ENCODE measurements around the gene DENND4B. TPM values are rescaled to one million over a fixed set of nuclear protein-coding genes. Genes with fewer than 3 reads are reported as not detected.
A peak's percentile ranks its signal among the peaks of the same experiment; 100 is the strongest.

The DENND4B gene
- total RNA-seq, 2 experiments from 2014 or later, result 102 to 107 TPM

- intact Hi-C loops (cut with micrococcal nuclease), result no loop called here
- DNase-seq, result no peak
- H3K27ac Mint-ChIP-seq, result peak overlapping the region; percentile 34
Observed at GRCh38 chr1:153932156-153933131, 14.1 kb downstream of the DENND4B start.

GRCh38 chr1:153929981-153930948 is 16.3 kb downstream of the DENND4B start:
- H3K9me3 Mint-ChIP-seq, result no peaks in the 10 kb centered on the region
- ChIA-PET CTCF (interaction anchor here (0.8 to 2.4 kb wide), 3 partner anchors 16 to 56 kb away, joined by 3 to 10 read pairs (median 3); partner anchors contain the start of genes DENND4B and RAB13), POLR2A (interaction anchor here (0.6 to 3.5 kb wide), 7 partner anchors 8 to 19 kb away, joined by 3 to 13 read pairs (median 3); partner anchors contain the start of genes DENND4B and GATAD2B)
- H3K27me3 Mint-ChIP-seq, result no peaks in the 10 kb centered on the region
- H3K4me1 Mint-ChIP-seq (ENCODE audit: low read depth), result peaks cover 12% of the 10 kb centered on the region
- ATAC-seq (no peak), DNase-seq (no peak)
- peaks cover 17% of the 10 kb centered on the region for H3K36me3 Mint-ChIP-seq (ENCODE audit: low read depth)
- intact Hi-C loops (cut with micrococcal nuclease), result no loop called here
- TF ChIP-seq, protein P1, sequence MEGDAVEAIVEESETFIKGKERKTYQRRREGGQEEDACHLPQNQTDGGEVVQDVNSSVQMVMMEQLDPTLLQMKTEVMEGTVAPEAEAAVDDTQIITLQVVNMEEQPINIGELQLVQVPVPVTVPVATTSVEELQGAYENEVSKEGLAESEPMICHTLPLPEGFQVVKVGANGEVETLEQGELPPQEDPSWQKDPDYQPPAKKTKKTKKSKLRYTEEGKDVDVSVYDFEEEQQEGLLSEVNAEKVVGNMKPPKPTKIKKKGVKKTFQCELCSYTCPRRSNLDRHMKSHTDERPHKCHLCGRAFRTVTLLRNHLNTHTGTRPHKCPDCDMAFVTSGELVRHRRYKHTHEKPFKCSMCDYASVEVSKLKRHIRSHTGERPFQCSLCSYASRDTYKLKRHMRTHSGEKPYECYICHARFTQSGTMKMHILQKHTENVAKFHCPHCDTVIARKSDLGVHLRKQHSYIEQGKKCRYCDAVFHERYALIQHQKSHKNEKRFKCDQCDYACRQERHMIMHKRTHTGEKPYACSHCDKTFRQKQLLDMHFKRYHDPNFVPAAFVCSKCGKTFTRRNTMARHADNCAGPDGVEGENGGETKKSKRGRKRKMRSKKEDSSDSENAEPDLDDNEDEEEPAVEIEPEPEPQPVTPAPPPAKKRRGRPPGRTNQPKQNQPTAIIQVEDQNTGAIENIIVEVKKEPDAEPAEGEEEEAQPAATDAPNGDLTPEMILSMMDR (IDR thresholded peaks at IDR 0.05), result no peak
- no peak overlapping the region for H3K4me3 Mint-ChIP-seq
- peak overlapping the region; percentile 59 for H3K27ac Mint-ChIP-seq

More at GRCh38 chr1:153932156-153933131, 14.1 kb downstream of the DENND4B start:
- ChIA-PET CTCF (no interaction called here), POLR2A (interaction anchor here (0.7 to 3.5 kb wide), 2 partner anchors 10 to 44 kb away, joined by 3 to 13 read pairs; partner anchors contain the start of gene GATAD2B)
- Mint-ChIP-seq H3K36me3 (ENCODE audit: low read depth) (peaks cover 32% of the 10 kb centered on the region), H3K27me3 (no peaks in the 10 kb centered on the region), H3K4me1 (ENCODE audit: low read depth) (peaks cover 12% of the 10 kb centered on the region), H3K4me3 (no peak overlapping the region), H3K9me3 (no peaks in the 10 kb centered on the region)
- TF ChIP-seq, protein P1 (IDR thresholded peaks at IDR 0.05), result no peak
- ATAC-seq, result no peak

DNA sequence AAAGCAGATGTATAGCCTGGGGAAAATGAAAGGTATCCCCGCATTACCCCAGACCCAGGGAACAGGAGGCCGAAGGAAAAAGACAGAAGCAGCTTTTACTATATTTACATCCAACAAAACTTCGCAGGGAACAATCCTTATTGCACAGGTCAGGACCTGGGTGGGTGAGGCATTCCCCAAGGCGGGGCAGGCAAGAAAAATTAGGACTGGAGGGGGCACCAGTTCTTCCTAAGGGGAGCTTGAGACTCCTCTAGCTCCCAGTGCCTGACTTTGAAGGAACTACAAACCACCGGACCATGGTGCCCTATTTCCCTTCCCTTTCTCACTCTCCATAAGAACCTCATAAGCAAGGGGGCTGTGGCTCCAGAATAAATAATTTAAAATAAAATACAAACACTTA is 17.1 kb downstream of the DENND4B start:
- Mint-ChIP-seq H3K4me3 (no peak overlapping the region), H3K4me1 (ENCODE audit: low read depth) (peaks cover 12% of the 10 kb centered on the region), H3K36me3 (ENCODE audit: low read depth) (peaks cover 11% of the 10 kb centered on the region), H3K9me3 (no peaks in the 10 kb centered on the region), H3K27me3 (no peaks in the 10 kb centered on the region), H3K27ac (peak overlapping the region; percentile 74)
- ChIA-PET POLR2A (interaction anchor here (0.9 to 2.1 kb wide), 6 partner anchors 10 to 61 kb away, joined by 3 to 20 read pairs (median 6); partner anchors contain the start of genes DENND4B and RPS27), CTCF (interaction anchor here (1.1 to 2.4 kb wide), 3 partner anchors 17 to 58 kb away, joined by 3 to 10 read pairs (median 5); partner anchors contain the start of genes DENND4B and RAB13)
- no peak for ATAC-seq
- intact Hi-C loops (cut with micrococcal nuclease), result no loop called here
- TF ChIP-seq, protein P1 (IDR thresholded peaks at IDR 0.05), result no peak
- no peak for DNase-seq

- intact Hi-C loops (cut with micrococcal nuclease), result no loop called here
- ATAC-seq, result no peak
- POLR2A ChIA-PET, result interaction anchor here (1.6 to 2.1 kb wide), 4 partner anchors 10 to 62 kb away, joined by 4 to 20 read pairs (median 12); partner anchors contain the start of genes DENND4B and RPS27
Observed at GRCh38 chr1:153928791-153929341, 17.7 kb downstream of the DENND4B start.

More at GRCh38 chr1:153928791-153929341, 17.7 kb downstream of the DENND4B start:
- Mint-ChIP-seq H3K4me1 (ENCODE audit: low read depth) (peaks cover 14% of the 10 kb centered on the region), H3K36me3 (ENCODE audit: low read depth) (peaks cover 11% of the 10 kb centered on the region), H3K9me3 (no peaks in the 10 kb centered on the region), H3K27me3 (no peaks in the 10 kb centered on the region), H3K27ac (peak overlapping the region; percentile 74), H3K4me3 (no peak overlapping the region)
- DNase-seq, result no peak
- TF ChIP-seq, protein P1 (IDR thresholded peaks at IDR 0.05), result no peak
- CTCF ChIA-PET, result interaction anchor here (1.1 to 2.4 kb wide), 3 partner anchors 18 to 58 kb away, joined by 3 to 10 read pairs (median 5); partner anchors contain the start of genes DENND4B and RAB13

All from activated CD8-positive, alpha-beta T cell treated with anti-CD3 and anti-CD28 coated beads for 36 hours (primary cell).